ENCODE measurements around the gene PPARGC1A. TPM values are rescaled to one million over a fixed set of nuclear protein-coding genes. Genes with fewer than 3 reads are reported as not detected.

Gene PPARGC1A
- total RNA-seq, 2 experiments from 2014 or later = not detected

- Histone ChIP-seq H3K4me3 (ENCODE audit: low read length) (no peak overlapping the region), H3K4me1 (ENCODE audit: insufficient read depth, low read length) (no peaks in the 10 kb centered on the region), H3K27ac (ENCODE audit: low read depth in 1 of 2, low read length in 2 of 2) (no peak overlapping the region), H3K36me3 (ENCODE audit: insufficient read depth, low read length) (no peaks in the 10 kb centered on the region), H3K27me3 (ENCODE audit: control insufficient read depth in 1 of 2, insufficient read depth in 2 of 2, low read length in 2 of 2) (no peaks in the 10 kb centered on the region), H3K9me3 (ENCODE audit: control insufficient read depth in 1 of 2, insufficient read depth in 1 of 2, low read length in 2 of 2) (peaks cover 0 to 5% of the 10 kb centered on the region in 2 experiments)
- ATAC-seq (ENCODE audit: poor library complexity) (no peak), DNase-seq (no peak)
- Mint-ChIP-seq H3K27me3 (no peaks in the 10 kb centered on the region), H3K4me1 (ENCODE audit: low read depth) (no peaks in the 10 kb centered on the region), H3K4me3 (no peak overlapping the region), H3K27ac (no peak overlapping the region), H3K36me3 (ENCODE audit: low read depth) (no peaks in the 10 kb centered on the region), H3K9me3 (no peaks in the 10 kb centered on the region)
- ChIA-PET POLR2A (no interaction called here), CTCF (no interaction called here)
- intact Hi-C loops (cut with DNase I, micrococcal nuclease) = no loop called here
- TF ChIP-seq, protein P1, sequence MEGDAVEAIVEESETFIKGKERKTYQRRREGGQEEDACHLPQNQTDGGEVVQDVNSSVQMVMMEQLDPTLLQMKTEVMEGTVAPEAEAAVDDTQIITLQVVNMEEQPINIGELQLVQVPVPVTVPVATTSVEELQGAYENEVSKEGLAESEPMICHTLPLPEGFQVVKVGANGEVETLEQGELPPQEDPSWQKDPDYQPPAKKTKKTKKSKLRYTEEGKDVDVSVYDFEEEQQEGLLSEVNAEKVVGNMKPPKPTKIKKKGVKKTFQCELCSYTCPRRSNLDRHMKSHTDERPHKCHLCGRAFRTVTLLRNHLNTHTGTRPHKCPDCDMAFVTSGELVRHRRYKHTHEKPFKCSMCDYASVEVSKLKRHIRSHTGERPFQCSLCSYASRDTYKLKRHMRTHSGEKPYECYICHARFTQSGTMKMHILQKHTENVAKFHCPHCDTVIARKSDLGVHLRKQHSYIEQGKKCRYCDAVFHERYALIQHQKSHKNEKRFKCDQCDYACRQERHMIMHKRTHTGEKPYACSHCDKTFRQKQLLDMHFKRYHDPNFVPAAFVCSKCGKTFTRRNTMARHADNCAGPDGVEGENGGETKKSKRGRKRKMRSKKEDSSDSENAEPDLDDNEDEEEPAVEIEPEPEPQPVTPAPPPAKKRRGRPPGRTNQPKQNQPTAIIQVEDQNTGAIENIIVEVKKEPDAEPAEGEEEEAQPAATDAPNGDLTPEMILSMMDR (IDR thresholded peaks at IDR 0.05) = no peak
These were observed 26.4 kb upstream of the PPARGC1A start for GRCh38 chr4:23916282-23916681.

GRCh38 chr4:23915459-23916132, 25.7 kb upstream of the PPARGC1A start:
- Mint-ChIP-seq H3K4me1 (ENCODE audit: low read depth) (no peaks in the 10 kb centered on the region), H3K27ac (no peak overlapping the region), H3K27me3 (no peaks in the 10 kb centered on the region), H3K9me3 (no peaks in the 10 kb centered on the region), H3K36me3 (ENCODE audit: low read depth) (no peaks in the 10 kb centered on the region), H3K4me3 (no peak overlapping the region)
- intact Hi-C loops (cut with DNase I, micrococcal nuclease) = no loop called here
- Histone ChIP-seq H3K4me3 (ENCODE audit: low read length) (no peak overlapping the region), H3K27me3 (ENCODE audit: control insufficient read depth in 1 of 2, insufficient read depth in 2 of 2, low read length in 2 of 2) (no peaks in the 10 kb centered on the region), H3K36me3 (ENCODE audit: insufficient read depth, low read length) (no peaks in the 10 kb centered on the region), H3K27ac (ENCODE audit: low read depth in 1 of 2, low read length in 2 of 2) (no peak overlapping the region), H3K9me3 (ENCODE audit: control insufficient read depth in 1 of 2, insufficient read depth in 1 of 2, low read length in 2 of 2) (peaks cover 0 to 5% of the 10 kb centered on the region in 2 experiments), H3K4me1 (ENCODE audit: insufficient read depth, low read length) (no peaks in the 10 kb centered on the region)
- TF ChIP-seq, protein P1 (IDR thresholded peaks at IDR 0.05) = no peak
- ATAC-seq (ENCODE audit: poor library complexity) = no peak
- POLR2A ChIA-PET = no interaction called here
- no peak for DNase-seq
- CTCF ChIA-PET = no interaction called here

- Mint-ChIP-seq H3K4me1 (ENCODE audit: low read depth) (no peaks in the 10 kb centered on the region), H3K36me3 (ENCODE audit: low read depth) (no peaks in the 10 kb centered on the region), H3K9me3 (peaks cover 2% of the 10 kb centered on the region), H3K27me3 (no peaks in the 10 kb centered on the region), H3K27ac (no peak overlapping the region), H3K4me3 (no peak overlapping the region)
- POLR2A ChIA-PET = no interaction called here
- DNase-seq = no peak
- CTCF ChIA-PET = no interaction called here
- intact Hi-C loops (cut with DNase I, micrococcal nuclease) = no loop called here
- H3K9me3 ChIP-seq (ENCODE audit: control insufficient read depth in 1 of 2, insufficient read depth in 1 of 2, low read length in 2 of 2) = peaks cover 0 to 5% of the 10 kb centered on the region in 2 experiments
- no peaks in the 10 kb centered on the region for H3K27me3 ChIP-seq (ENCODE audit: control insufficient read depth in 1 of 2, insufficient read depth in 2 of 2, low read length in 2 of 2)
- no peak overlapping the region for H3K27ac ChIP-seq (ENCODE audit: low read depth in 1 of 2, low read length in 2 of 2)
- no peaks in the 10 kb centered on the region for H3K36me3 ChIP-seq (ENCODE audit: insufficient read depth, low read length)
- no peak overlapping the region for H3K4me3 ChIP-seq (ENCODE audit: low read length)
- ATAC-seq (ENCODE audit: poor library complexity) = no peak
- TF ChIP-seq, protein P1 (IDR thresholded peaks at IDR 0.05) = no peak
- H3K4me1 ChIP-seq (ENCODE audit: insufficient read depth, low read length) = no peaks in the 10 kb centered on the region
These were observed 22.0 kb upstream of the PPARGC1A start for GRCh38 chr4:23911675-23912455.
